COLO668 (cell line): ENCODE data around the gene FSD2.

ENCODE experiments used
- DNase-seq: peaks from one replicate; lab custom pipeline; 2025; ENCODE audit not compliant: unreplicated experiment; lab: John Stamatoyannopoulos, UW

Gene FSD2, protein sequence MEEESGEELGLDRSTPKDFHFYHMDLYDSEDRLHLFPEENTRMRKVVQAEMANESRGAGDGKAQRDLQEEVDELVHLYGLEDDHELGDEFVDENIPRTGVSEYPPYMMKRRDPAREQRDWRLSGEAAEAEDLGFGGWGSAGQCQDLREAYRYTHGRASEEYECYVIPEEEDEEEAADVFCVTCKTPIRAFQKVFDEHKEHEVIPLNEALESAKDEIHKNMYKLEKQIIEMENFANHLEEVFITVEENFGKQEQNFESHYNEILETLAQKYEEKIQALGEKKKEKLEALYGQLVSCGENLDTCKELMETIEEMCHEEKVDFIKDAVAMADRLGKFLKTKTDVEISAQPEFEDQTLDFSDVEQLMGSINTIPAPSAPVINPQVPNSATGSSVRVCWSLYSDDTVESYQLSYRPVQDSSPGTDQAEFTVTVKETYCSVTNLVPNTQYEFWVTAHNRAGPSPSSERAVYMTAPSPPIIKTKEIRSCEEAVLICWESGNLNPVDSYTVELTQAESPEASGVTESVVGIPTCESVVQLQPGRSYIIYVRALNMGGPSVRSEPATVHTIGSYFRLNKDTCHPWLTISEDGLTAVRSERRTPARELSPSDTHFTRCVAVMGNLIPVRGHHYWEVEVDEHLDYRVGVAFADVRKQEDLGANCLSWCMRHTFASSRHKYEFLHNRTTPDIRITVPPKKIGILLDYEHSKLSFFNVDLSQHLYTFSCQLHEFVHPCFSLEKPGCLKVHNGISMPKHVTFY

DNA sequence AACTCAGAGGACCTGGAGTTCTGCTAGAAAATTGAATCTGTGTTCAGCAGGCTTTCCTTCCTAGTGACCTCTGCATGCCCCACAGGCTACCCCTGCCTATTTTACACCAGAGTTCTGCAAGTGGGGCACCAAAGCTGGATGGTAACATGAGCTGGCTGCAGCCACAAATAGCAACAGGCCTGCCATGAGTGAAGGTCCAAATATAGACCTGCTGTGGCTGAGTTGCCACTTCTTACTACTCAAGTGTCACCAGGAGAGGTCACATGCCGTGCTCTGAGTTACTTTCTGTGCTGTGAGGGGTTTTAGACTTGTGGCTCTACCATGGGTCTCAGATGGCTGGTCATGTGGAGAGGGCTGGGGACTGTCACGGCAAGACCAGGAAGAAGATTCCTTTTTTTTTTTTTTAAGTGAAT, at the start of gene FSD2:
Gene FSD2 (minus strand): TSS at position 76 of the 413 bp plus-strand sequence. CDS start 18,679 bp downstream, outside the sequence.
- DNase-seq = no peak

DNA sequence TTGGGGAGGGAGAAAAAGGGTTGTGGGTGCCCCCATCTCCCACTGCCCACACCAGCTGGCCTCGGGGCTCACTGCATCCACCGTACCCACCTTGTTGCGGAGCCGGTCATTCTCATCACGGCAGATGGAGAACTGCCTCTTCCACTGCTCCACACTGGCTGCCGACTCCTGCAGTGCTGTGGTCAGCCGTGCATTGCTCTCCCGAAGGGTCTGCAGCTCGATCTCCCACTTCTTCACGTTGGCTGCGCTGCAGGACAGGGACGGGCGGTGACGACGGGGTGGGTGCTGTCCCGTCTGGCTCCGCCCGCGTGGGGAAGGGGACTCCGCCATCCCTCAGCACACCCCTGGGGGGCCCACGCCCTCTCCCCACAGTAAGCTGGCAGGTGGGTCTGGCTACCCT, 48.7 kb upstream of the FSD2 start:
- no peak for DNase-seq

DNA sequence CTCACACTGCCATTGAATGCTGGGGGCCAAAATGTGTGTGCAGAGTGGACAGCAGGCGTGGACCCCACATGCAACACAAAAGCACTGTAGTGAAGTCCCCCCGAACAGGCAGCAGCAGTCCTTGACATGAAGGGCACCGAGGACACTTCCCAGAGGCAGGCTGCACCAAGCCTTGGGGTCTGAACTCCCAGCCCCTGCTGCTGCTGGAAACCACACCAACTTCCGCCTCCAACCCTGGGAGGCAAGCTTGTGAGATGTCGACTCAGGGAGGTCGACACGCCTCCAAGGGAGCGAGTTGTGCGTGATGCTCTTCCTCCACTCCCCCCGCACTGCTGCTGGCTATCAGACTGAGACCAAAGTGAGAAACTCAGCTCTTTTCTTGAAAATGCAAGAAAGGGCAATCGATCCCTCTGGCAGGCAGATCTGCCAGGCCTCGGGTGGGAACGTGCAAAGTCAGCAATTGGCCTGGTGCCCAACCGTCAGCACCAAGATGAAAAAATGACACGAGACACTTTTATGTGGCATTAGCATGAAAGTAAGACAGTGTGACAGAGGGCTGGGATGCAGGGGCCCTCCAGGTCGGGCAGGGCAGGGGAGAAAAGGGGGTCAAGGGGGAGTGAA, 47.2 kb upstream of the FSD2 start:
- no peak for DNase-seq

DNA sequence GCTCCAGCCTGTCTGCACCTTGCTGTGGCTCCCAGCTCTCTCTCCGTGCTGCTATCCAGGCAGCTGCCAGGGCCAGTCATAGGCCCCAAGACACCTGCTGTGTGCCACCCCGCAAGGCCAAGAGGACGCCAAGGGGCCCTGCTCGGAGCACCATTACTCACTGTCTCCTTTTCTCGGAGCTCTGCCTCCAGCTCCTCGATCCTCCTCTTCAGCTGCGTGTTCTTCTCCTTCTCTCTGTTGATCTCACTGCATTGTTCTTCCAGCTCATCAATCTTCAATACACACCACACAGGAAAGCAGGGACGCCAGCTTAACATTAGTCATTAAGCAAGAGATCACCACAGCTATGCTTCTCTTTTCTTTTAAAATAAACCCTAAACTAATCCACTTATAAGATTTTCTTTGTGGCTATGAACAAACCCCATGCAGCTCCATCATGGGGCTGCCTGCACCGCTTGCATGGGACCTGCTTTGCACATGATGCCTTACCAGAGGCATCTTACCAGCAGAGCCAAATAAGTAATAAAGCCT, 46.2 kb upstream of the FSD2 start:
- no peak for DNase-seq

DNA sequence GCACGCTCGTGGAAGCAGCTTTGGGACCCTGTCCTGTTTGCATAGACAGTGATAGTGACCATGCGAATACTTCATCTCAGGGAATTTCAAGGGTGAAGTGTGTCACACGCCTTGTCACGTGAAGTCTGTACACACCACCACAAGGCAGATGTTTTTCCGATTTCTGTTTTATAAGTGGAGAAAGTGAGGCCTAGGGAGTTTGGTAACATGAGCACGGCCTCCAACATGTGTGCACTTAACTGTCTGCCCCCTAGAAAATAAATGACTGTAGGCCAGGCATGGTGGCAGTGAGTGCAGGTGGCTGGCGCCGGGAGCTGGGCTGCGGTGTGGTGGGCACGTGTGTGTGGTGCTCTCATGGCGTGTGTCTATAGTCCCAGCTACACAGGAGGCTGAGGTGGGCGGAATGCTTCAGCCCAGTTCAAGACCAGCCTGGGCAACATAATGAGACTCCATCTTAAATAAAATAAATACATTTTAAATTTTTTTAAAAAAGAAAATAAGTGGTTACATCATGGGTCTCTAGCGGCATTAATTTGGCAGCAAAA, 45.5 kb upstream of the FSD2 start:
- DNase-seq = no peak

DNA sequence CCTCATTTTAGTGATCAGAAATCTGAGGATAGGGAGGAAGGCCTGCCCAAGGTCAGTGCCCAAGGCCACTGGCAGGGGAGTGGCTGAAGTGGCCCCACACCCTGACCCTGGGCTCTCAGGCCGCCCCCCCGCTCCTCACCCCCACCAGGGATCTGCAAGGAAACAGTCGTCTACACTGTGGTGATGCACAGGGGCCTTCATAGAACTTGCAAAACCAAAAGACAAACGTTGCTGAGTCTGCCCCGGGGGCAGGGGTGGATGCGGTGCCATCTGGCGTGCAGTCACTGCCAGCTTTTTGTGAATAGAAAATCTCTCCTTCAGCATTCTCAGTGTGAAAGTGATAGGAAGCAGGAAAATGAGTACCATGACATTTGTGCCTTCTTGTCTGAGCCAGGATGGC, 44.9 kb upstream of the FSD2 start:
- no peak for DNase-seq

DNA sequence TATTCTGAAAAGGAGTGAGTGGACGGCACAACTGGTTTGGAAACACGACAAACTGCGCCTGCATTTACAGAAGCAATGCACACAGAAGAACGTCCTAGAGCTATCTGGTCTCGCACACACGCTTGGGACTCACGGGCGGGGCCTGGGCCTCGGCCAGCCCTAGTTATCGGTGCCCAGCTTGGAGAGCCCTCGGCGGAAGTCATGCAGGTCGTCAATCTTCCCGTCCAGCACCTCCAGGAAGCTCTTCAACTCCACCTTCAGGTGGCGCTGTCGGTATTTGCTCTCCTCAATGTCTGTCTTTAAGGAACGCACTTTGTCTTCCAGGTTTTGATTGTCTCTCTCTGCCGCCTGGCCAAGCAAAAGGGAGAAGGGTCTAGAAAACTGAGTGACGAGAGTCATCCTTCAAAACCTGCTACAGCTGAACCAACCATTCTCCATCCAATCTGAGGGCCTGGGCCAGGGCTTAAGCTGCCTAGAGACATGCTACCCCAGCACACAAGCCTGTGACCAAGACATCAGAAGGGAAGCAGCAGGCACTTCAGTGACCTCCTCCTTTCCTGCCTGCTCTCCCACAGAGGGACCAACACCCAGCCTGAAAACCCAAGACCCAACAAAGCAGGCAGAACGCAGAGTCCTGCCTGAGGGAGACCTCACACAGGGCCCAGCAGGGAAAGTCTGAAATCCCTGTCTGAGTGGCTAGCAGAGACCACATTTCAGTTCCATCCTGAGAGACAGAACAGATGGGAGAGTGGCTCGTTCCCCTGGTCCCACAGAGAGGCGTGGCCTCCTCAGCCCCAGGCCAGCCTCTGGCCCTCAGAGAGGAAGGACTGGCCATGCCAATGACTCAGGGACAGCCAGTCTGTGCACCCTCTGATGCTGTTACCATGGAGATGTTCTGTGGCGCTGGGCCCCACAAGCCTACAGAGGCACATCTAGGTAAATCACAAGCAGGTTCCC, 44.0 kb upstream of the FSD2 start:
- peak; percentile 33 for DNase-seq

DNA sequence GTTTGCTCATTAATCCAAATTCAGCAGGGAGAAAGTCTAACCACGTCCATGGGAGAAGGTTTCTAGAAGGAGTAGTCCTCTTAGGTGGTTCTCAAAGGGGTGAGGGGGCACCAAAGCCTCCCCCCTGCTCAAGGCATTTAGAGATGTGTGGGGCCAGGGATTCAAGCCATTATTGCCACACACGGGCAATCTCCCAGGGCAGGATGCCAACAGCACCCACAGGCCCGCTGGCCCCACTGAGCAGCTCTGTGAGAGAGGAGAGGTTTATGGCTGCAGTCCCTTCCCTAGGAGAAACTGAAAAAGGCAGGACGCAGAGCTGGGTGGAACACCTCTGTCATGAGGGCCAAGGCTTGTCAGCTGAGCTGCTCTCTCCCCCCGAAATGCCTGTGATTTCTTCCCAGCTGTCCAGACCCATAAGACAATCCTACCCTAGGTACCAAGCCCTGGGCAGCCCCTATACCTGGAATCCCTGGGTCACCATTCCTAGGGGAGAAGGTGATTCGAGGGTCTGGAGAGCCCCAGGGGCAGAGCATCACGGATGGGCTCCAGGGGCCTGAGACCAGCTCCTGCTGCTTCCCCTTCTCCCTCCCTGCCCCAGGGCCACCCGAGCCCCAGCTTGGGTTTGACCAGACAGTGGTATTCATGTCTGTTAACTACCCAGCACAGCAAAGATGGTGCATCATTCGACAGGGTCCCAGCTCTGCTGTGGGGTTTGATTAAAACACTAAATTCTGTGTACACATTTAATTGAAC, 42.5 kb upstream of the FSD2 start:
- DNase-seq = no peak

DNA sequence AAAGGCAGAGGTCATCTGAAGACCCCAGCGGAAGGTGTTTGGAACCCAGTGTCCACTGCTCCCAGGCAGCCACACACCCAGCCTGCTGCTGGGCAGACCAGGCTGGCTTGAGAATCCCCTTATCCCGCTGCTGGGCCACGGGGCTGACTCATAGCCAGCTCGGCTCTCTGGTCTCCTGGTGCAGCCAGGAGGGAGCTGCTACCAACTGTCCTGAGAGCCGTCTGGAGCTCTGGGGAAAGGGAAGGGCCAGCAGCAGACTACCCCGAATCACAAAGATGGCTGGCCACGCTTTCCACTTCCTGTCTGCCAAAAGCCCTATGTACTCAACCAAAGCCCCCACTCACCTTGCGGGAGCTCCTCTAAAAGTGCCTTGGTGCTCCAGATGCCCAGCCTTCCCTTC, 41.8 kb upstream of the FSD2 start:
- DNase-seq = no peak

DNA sequence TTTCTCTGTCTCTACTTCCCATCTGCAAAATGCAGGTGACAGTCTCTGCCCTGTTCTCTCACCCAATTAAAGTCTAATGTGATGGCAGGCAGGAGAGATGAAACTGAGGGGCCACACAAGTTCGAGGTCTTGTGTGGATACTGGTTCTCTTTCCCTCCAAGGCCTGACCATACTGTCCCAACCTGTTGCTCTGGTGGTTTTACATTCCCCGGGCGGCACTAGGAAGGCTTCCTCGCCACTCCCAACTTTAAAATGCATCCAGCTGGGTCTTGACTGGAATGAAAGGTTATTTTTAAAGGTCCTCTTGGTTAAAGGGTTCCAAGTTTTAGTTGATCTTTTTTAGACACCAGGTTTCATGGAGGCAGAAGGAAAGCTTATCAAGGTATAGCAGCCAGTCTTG, 40.8 kb upstream of the FSD2 start:
- no peak for DNase-seq

DNA sequence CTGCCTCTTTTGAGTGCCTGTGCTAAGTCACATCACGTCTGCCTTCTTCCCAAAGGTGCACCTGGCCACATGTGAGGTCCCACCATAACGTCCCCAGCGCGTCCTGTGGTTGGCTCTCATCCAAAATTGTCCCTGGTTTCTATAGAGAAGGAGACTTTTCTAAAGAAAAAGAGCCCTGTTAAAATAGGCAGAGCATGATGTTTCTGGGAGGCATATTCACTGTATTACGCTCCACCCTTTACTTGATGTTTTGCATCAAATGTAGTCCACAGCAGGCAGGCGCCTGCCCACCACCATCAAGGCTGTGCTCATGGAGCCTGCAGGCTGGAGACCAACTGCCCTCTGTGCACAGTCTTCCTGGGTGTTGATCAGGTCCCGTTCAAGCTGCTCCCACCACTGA, 39.8 kb upstream of the FSD2 start:
- no peak for DNase-seq

DNA sequence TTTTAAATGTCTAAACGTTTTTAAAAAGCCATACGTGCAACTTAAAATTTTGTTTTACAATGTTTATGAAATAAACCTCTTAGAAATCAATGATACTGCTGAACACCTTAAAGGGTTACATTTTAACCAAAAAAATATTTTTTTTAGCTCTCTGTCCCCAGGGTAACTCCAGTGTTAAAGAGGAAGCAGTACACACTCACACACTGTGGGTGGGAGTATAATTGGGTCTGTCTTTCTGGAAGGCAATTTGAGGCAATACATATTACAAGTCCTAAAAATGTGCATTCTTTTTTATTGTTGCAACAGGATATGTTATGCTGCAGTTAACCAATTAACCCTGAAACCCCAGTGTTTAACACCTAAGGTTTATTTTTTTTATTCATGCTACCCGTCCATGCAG, 37.7 kb upstream of the FSD2 start:
- no peak for DNase-seq

DNA sequence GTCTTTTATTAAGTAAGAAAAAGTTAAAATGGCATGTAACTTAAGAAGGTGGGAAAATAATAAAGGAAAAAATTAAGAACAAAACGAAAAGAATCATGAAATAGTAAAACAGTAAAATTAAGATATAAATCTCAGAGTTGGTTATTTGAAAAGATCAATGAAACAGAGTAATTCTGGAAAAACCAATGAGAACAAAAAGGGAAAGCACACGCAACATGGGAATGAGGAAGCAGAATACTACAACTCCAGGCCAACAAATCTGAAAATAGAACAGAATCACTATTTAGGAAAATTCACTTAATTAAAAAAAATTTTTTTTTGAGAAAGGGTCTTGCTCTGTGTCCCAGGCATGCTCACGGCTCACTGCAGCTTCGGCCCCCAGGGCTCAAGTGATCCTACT, 34.3 kb upstream of the FSD2 start:
- no peak for DNase-seq

DNA sequence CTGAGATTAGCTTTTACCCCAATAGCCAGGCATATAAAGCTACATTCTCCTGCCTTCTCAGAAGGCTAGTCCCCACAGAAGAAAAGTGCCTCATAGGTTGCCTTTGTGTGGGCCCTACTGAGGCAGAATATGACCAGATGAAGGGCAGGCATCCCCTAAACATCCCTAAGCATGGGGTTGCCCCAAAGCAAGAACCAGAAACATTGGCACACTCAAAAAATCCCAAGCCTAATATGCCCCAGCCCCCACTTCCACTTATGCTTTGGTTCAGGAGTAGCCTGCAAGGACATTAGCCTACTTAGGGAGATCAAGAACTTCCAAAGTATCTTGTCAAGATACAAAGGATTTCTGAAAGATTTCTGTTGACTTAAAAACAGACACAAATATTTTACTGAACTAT, 33.3 kb upstream of the FSD2 start:
- DNase-seq = no peak

DNA sequence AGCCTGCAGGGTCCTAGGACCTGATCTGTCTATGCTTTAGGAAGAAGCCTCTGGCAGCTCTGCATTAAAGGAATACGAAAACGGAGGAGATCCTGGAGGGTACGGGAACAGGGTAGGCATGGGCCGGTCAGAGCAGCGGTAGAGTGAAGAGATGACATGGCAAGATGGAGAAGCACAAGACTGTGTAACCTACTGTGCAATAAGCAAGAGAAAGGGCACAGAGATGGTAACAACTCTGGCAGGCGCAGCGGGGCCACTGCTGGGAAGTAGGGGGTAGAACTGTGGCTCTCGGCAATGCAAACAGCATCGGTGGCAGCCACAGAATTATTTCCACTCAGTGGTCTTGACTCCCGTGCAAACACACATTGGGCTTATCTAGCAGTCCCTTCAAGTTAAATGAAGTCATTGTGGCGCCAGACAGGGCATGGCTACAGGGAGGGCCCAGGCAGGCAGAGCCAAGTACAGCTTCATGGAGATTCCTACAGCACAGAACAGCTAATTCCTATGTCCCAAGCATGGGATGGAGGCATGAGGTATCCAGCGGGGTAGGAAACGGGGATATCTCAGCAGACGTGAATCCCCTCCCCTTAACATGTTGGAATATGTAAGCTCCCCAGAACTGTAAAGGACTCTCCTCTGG, 32.3 kb upstream of the FSD2 start:
- DNase-seq = no peak

DNA sequence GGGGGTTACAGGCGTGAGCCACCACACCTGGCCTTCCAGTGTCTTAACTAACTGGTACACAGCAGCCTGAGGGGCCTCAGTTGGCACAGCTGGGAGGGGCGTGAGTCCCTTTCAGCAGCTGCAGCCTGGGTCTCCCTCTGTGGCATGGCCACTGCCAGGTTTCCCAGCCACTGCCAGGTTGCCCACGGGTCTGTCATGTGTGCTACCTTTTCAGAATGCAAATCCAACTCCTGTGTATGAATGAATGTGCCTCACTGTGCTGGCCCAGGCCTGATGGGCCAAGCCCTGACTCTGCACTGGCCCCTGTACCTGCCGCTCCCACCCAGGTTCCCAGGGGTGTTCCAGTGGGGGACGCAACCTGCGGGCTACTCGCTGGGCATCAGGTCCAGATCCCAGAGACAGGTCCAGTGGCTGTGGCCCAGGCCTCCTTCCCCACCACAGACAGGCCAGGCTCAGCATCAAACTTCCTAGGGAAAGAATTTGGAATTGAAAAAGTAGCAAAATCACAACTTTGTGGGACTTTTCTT, 29.6 kb upstream of the FSD2 start:
- DNase-seq = no peak

DNA sequence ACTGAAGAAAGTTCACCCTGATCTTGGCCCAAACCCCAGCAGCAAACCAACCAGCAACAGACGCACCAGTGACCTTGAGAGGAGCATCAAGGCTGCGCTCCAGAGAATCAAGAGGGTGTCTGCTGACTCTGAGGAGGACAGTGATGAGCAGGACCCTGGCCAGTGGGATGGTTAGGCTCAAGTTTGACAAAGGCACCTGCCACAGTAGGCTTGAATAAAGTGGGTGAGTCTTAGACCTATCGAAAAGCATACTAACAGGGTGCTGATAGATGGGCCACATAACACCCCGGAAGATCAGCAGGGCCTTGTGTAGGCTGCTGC, 27.5 kb upstream of the FSD2 start:
- DNase-seq = no peak

DNA sequence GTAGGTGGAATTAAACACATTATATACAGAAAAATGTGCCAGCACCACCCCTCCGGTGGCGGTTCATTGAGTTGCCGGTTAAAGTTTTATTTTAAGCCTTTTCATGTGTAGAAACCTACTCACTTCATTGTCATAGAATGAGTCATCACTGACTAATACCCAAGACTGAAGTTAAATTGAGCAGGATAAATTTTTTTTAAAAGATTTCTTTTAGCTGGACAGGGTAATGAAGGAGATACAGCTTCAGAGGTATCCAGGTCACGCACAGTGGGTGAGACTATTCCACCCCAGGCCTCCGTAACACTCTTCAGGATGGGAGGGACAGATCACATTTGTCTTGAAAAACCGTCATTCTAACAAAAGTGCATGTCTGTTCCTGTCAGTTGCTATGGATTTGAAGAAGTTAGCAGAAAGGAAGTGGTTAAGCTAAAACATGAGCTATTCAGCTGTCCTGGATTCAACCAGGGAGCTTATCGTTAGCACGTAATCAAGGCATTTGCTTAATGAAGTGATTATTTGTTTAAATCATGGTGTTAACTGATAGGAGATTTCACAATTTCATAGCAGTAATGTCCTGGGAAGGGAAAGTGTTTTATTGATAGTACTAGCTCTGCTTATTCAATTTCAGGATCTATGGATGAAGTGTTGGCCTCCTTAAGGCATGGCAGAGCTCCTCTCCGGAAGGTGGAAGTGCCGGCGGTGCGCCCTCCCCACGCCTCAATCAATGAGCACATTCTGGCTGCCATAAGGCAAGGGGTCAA, 26.9 kb upstream of the FSD2 start:
- DNase-seq = no peak
